Measurements from ENCODE around the gene FCHO1.
A peak's percentile ranks its signal among the peaks of the same experiment; 100 is the strongest.
"Not testable (repeated sequence)": the region's sequence is repeated elsewhere in the genome, so short reads cannot be mapped to it uniquely, and the experiment has no call there.

FCHO1 gene

DNA sequence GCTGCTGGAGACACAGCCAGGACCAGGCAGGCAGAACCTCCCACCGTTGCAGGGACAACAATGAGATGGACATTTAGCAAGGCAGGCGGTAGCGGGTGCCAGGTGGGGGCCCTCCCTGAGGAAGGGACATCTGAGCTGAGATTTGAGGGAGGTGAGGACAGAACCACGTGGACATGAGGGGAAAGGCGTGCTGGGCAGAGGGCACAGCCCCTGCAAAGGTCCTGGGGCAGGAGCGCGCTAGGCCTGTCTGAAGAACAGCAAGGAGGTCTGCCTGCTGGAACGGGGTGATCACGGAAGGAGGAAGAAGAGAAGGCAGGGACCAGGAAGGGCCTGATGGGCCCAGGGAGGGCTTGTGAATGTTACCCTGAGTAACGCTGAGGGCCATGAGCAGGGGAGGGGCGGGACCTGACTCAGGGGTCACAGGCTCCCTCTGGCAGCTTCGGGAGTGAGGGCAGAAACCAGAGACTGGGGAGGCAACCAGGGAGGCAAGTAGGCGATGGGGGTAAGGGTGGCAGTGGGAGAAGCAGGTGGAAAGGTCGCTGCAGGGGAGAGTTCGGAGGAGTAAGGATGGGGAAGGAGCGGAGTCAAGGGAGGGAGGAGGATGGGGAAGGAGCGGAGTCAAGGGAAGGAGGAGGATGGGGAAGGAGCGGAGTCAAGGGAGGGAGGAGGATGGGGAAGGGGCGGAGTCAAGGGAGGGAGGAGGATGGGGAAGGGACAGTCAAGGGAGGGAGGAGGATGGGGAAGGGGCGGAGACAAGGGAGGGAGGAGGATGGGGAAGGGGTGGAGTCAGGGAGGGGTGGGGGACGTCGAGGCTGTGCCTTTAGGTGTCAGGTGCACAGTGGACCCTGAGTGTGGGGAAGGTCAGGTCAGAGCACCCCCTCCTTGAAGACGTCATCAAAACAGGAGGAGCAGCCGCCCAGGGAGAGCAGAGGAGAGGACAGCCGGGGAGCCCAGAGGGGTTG, 28.0 kb downstream of the FCHO1 start:
- TF ChIP-seq, protein P1, sequence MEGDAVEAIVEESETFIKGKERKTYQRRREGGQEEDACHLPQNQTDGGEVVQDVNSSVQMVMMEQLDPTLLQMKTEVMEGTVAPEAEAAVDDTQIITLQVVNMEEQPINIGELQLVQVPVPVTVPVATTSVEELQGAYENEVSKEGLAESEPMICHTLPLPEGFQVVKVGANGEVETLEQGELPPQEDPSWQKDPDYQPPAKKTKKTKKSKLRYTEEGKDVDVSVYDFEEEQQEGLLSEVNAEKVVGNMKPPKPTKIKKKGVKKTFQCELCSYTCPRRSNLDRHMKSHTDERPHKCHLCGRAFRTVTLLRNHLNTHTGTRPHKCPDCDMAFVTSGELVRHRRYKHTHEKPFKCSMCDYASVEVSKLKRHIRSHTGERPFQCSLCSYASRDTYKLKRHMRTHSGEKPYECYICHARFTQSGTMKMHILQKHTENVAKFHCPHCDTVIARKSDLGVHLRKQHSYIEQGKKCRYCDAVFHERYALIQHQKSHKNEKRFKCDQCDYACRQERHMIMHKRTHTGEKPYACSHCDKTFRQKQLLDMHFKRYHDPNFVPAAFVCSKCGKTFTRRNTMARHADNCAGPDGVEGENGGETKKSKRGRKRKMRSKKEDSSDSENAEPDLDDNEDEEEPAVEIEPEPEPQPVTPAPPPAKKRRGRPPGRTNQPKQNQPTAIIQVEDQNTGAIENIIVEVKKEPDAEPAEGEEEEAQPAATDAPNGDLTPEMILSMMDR (conservative IDR thresholded peaks at IDR 0.05; ENCODE audit: control insufficient read depth, insufficient read depth, low read depth, low read length), result no peak
- peak; percentile 46 for DNase-seq (ENCODE audit: low read depth)
- no peak overlapping the region for H3K4me3 ChIP-seq (ENCODE audit: control insufficient read depth, low read depth, low read length)

GRCh38 chr19:17780781-17781180, 29.5 kb downstream of the FCHO1 start:
- no peak overlapping the region for H3K4me3 ChIP-seq (ENCODE audit: control insufficient read depth, low read depth, low read length)
- TF ChIP-seq, protein P1 (conservative IDR thresholded peaks at IDR 0.05; ENCODE audit: control insufficient read depth, insufficient read depth, low read depth, low read length), result no peak
- no peak for DNase-seq (ENCODE audit: low read depth)

DNA sequence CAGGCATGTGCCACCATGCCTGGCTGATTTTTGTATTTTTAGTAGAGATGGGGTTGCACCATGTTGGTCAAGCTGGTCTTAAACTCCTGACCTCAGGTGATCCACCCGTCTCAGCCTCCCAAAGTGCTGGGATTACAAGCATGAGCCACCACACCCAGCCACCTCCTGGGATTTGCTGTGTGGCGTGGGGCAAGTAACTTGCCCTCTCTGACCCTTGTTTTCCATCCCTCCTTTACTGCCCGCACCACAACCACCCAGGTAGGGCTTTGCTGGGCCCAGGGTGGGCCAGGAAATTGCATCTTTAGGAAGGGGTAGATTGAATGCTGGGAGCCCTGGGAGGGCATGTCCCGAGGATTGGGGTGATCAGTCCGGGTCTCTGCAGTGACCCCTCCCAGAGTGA, 32.4 kb downstream of the FCHO1 start:
- not testable (repeated sequence) for DNase-seq (ENCODE audit: low read depth); H3K4me3 ChIP-seq (ENCODE audit: control insufficient read depth, low read depth, low read length)

GRCh38 chr19:17784201-17785008, 33.1 kb downstream of the FCHO1 start:
- peak; percentile 65 for DNase-seq (ENCODE audit: low read depth)
- no peak overlapping the region for H3K4me3 ChIP-seq (ENCODE audit: control insufficient read depth, low read depth, low read length)
- TF ChIP-seq, protein P1 (conservative IDR thresholded peaks at IDR 0.05; ENCODE audit: control insufficient read depth, insufficient read depth, low read depth, low read length), result peak; percentile 87

DNA sequence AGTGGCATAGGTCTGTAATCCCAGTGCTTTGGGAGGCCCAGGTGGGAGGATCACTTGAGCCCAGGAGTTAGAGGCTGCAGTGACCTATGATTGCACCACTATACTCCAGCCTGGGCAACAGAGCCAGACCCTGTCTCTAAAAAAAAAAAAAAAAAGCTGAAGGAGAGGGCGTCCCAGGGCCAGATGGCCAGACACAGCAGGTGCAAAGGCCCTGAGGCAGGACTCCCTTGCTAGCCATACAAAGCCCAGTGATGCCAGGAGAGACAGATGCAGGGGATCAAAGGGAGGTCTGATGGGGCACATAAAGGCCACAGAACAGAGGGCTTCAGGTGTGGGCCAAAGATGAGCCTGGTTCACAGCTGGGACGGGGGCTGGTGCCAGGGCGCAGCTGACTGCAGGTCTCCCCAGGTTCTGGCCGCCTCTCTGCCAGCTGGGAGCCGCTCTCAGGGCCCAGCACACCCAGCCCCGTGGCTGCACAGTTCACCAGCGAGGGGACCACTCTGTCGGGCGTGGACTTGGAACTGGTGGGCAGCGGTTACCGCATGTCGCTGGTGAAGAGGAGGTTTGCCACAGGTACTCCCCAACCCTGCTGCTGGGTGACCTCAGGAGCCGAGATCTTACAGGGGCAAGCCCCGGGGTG, 36.1 kb downstream of the FCHO1 start:
- no peak for DNase-seq (ENCODE audit: low read depth)

GRCh38 chr19:17788632-17789031, 37.4 kb downstream of the FCHO1 start:
- no peak for DNase-seq (ENCODE audit: low read depth)
- H3K4me3 ChIP-seq (ENCODE audit: control insufficient read depth, low read depth, low read length), result no peak overlapping the region
- TF ChIP-seq, protein P1 (conservative IDR thresholded peaks at IDR 0.05; ENCODE audit: control insufficient read depth, insufficient read depth, low read depth, low read length), result no peak

More for the DNA sequence above, 36.1 kb downstream of the FCHO1 start:
- H3K4me3 ChIP-seq (ENCODE audit: control insufficient read depth, low read depth, low read length), result no peak overlapping the region
- TF ChIP-seq, protein P1 (conservative IDR thresholded peaks at IDR 0.05; ENCODE audit: control insufficient read depth, insufficient read depth, low read depth, low read length), result no peak
